Stimulated activated CD4-positive, alpha-beta T cell treated with anti-CD3 and anti-CD28 coated beads, TNF-alpha, amount 100 ng/mL, for 24 hours (primary cell): ENCODE measurements around the gene PRDM16.

Experiments
- DNase-seq, 3 experiments: peaks; one replicate each; pipeline ENCODE4 v3.0.0-alpha.2; 2020; ENCODE audit warnings: low read depth in 3 of 3

PRDM16 gene

DNA sequence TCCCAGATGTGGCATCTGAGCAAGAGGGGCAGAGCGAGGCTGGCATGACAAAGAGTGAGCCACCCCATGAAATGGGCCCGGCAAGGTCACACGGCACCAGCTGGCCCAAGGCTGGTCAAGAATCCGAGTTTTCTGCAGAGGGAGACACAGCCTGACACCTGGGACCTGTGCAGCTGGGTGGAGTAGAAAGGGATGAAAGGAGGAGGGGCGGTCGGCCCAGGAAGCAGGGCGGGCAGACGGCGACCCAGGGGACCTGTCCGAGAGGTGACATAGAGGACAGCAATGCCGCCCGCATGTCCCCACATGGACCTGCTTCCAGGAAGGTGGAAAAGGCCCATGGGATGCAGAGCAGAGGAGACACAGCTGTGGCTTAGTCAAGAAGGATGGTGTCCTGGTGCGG is 137.7 kb downstream of the PRDM16 start:
- no peak for DNase-seq

- DNase-seq, result no peak
Measured at GRCh38 chr1:3207217-3207848, 138.3 kb downstream of the PRDM16 start.

DNA sequence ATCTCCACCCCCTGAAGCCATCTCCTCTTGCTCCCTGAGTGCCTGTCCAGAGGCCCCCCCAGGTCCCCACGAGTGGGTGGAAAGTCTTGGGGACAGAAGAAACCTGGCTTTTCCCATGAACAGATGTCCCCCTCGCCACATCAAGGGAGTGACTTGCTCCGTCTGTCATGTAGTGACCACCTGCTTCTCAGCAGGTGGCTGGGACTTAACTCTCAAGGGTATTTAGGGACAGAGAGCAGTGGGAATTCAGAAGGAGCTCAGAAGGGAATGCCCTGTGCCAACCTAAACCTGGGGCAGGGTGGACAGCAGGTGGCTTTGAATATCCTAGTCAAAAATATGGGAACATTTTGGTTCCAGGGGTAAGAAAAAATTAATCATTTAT is 139.8 kb downstream of the PRDM16 start:
- DNase-seq, result no peak

- DNase-seq, result no peak
Measured at GRCh38 chr1:3209201-3209600, 140.2 kb downstream of the PRDM16 start.

GRCh38 chr1:3211582-3212375 is 142.8 kb downstream of the PRDM16 start:
- DNase-seq, result no peak

GRCh38 chr1:3212453-3213355 is 143.7 kb downstream of the PRDM16 start:
- DNase-seq, result no peak

DNA sequence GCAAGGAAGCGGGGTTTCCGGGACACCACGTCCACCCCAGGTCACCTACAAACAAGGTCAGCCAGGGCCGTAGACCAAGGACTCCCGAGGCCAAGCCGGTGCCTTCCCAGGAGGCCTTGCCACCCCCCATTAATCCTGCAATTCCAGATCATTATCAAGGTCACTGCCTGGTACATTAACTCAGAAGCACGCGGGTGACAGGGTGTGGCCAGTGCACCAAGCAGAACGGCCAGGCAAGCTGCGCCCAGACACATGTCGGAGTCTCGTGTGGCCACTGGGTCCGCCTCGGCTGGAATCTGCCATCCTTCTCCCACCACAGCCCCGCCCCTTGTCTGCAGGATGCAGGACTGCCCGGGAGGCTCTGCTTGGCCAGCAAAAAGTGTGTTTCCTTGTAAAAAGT is 144.7 kb downstream of the PRDM16 start:
- DNase-seq, result no peak

- no peak for DNase-seq
Measured at GRCh38 chr1:3215198-3216014, 146.4 kb downstream of the PRDM16 start.

DNA sequence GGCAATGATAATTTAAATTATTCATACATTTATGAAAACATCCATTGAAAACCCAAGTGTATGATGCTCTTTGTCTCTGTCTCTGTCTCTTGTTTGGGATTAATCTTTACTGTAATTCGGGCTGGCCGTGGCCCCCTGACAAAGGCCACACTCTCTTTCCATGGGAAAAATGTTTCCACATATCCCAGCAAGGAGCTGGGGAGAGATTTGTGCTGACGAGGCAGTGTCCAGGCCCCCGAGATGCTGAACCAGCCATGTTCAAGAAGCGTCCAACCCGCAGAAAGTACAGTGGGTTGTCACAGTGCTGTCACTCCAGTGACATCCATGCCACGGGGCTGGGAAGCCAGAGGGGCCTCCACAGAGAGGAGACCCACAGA is 147.0 kb downstream of the PRDM16 start:
- DNase-seq, result no peak

DNA sequence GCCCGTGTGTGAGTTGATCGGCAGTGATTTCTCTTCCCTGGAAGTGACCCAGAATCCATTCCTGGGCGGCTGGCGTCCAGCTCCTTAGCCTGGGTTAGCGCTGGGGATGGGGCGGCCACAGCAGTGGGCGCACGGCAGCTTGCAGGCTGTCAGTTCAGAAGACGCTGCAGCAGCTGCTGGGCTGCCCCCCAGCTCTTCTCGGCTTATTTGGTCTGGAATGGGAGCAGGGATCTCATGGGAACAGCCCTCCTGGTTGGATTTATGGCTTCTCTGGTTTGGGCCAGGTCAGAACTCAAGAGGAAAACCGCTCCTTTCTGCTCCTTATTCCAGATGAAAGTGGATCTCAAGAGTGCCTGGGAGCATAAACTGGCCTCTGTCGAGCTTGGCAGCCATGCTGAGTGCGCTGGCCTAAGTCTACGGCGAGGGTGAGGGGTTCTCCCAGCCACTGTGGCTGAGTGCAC is 148.2 kb downstream of the PRDM16 start:
- DNase-seq, result no peak

- DNase-seq, result no peak
Measured at GRCh38 chr1:3217979-3218679, 149.1 kb downstream of the PRDM16 start.

DNA sequence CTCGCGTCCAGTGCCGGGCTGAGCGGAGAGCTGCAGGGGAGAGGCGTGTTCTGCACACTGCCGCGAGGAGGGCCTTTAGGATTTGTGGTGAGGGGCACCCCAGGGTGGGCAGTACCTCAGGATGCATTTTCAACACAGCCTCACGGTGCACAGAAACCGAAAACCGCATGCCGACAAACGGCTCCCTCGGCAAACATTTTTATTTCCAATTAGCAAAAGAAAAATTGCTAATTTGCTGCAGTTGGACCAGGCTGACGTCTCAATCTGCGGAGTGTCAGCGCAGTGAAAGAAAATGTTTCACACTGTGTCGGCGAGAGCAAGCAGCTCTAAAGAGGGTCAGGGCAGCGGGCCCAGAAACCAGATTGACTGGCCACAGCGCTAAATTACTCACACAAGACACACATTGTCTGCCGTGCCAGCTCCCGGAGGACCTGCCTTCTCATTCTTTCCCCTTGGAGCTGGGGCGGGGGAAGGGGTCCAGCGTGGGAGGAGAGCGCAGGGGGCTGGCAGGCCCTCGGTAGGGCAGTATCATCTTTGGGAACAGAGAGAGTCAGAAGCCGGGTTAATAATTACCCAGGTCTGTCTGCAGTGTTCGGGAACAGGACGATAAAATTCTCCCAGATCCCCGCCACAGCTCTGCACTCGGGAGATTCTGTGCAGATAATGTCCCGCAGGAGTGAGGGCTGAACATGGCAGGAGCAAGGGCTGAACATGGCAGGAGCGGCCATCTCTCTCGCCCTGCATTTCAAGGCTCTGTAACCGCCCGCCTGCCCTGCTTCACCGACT is 150.2 kb downstream of the PRDM16 start:
- no peak for DNase-seq

DNA sequence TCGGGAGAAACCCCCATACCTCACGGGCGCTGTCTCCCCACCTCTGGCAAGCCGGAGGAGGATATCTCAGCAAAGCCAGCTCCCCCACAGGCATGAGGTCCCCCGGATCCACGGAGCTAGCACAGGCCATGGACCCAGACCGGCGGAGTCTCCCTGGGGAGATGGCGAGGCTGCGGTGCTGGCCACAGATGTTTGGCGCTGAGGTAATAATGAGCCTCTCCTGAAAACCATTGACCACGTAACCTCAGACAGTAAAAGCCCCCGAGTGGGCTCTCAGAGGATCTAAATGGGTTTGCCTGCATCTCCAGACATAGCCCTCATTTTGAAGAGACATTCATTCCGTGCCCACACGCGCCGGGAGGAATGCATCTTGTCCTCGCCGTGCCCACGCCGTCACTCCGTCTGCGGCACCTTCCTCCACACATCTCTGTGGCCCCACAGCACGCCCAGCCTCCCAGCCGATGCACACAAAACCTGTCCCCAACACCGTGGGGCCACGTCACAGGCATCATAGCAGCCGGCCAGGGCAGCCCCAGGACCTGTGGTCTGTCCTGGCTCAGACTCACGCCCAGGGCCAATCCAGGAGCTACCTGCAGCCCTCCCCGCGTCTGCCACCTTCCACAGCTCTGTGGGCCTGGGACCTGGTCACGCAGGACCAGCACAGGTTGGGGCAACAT is 150.9 kb downstream of the PRDM16 start:
- no peak for DNase-seq

DNA sequence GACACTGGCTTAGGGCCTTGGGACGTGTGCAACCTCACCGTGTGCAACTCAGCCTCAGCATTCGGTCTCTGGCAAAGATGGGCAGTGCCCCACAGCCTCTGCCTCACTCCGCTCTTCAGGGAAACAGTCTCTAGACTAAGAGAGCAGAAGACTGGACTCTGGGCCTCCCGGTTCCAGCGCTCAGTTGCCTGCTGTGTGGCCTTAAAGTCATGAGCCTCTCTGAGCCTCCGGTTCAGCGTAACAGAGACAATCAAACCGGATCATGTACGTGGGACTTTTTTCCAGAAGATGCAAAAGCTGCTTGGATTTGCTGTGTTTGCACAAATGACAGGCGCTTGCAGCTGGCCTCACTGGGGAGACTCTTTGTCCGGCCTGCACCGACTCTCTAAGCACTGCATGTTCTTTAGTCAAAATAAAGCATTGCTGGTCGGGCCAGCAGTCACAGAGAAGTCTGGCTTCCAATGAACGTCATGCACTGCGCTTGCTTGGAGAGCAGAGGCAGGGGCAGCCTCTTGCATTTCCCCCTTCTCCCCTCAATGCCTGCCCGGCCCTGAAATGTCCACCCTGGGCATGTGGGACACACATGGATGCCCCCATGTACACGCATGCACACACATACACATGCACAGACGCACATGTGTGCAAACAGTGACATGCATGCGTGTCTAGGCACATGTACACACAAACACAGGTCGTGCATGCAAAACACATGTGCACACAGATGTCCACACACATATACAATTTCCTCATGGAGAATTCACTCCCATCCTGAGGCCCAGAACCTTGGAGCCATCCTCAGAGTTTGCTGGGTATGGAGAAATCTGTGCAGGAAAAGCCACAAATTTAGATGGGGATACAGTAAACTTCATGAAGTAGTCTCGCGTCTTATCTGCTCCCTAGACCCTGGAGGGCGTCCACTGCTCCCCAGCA is 152.4 kb downstream of the PRDM16 start:
- no peak for DNase-seq

DNA sequence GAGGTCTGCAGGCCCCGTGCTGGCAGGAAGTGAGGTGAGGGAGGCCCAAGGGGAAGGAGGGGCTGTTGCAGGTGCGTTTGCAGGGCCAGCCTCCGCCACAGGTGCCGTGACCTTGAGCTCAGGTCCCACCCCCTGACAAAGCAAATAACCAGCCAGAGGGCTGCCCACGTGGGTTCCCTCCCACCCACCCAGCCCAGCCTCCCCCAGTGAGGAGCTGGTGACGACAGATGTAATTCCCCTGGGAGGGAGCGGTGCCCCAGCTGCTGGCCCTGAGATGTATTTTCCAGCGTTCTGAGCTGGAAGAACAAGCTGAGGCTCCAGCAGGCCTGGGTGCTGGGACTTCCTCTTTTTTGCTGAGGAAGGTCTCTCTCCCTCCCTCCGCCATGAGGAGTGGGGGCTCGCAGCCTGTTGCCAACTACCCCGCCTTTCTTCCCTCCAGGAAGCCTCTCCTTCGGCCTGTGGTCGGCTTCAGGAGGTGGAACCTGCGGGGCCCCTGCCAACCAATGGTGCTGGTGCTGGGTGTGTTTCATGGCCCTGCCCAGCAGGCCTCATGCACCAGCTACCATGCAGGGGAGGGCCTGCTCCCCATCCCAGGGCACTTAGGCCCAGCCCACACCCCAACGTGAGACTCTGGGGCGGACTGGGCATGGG is 153.2 kb downstream of the PRDM16 start:
- no peak for DNase-seq

DNA sequence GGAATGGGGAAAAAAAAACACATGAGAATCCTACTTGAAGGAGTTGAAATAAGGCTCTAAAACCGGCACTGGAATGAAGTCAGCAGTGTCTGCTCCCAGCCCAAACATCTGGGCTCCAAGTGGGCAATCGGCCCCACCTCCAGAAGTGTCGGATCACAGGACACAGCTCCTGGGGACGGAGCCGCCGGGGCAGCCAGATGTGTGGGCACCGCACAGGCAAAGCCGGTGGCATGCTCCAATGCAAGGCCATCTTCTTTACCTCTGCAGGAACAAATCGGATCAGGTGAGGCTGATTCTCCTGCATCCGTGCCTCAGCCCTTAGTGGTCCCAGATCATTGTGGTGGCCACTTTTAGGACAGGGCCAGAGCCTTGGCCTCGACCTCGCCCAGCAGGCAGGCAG is 156.7 kb downstream of the PRDM16 start:
- no peak for DNase-seq

DNA sequence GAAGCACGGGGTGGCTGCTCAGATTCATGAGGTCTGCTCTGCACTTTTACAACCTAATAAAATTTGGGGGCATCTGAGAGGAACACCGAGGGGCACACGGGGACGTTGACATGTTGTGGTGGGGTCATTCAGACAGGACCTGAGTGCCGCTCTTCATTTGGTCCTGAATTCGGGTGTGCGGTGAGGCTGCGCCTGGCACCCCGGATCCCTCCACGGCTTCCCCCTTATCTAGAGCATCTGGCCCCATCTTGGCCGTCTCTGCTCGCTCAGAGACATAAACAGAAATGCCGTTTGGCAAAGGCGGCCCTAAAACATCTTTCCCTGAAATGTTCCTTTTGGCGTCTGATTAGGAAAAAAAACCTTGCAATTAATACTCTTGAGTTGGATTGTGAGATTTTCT is 157.2 kb downstream of the PRDM16 start:
- no peak for DNase-seq
